ENCODE data around the gene GCG.

DNA sequence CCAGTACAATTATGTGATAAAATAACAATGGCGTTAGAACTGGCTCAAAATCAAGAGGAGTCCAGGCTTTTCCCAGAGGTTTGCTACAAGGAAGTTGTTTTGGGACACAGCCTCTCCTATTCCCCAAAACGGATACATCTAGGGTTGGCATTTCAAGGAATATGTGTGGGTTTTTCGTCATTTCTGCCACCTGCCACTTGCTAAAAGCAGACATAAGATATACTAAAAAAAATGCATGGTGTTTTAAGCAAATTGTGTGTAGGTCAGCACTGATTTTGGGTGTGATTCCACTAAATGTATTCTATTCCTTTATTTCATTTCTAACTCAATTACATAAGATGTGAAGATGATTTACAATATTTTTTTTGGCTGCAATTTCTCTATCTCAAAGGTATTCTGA is 36.4 kb upstream of the GCG start:
- no peak for TF ChIP-seq MXI1 (conservative IDR thresholded peaks at IDR 0.05; ENCODE audit: poor library complexity, severe bottlenecking)
- TF ChIP-seq, protein P1, sequence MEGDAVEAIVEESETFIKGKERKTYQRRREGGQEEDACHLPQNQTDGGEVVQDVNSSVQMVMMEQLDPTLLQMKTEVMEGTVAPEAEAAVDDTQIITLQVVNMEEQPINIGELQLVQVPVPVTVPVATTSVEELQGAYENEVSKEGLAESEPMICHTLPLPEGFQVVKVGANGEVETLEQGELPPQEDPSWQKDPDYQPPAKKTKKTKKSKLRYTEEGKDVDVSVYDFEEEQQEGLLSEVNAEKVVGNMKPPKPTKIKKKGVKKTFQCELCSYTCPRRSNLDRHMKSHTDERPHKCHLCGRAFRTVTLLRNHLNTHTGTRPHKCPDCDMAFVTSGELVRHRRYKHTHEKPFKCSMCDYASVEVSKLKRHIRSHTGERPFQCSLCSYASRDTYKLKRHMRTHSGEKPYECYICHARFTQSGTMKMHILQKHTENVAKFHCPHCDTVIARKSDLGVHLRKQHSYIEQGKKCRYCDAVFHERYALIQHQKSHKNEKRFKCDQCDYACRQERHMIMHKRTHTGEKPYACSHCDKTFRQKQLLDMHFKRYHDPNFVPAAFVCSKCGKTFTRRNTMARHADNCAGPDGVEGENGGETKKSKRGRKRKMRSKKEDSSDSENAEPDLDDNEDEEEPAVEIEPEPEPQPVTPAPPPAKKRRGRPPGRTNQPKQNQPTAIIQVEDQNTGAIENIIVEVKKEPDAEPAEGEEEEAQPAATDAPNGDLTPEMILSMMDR (IDR thresholded peaks at IDR 0.05; ENCODE audit: poor library complexity, severe bottlenecking), result no peak
- TF ChIP-seq EP300 (conservative IDR thresholded peaks at IDR 0.05; ENCODE audit: poor library complexity, severe bottlenecking), result no peak
- no peak for TF ChIP-seq SMC3 (conservative IDR thresholded peaks at IDR 0.05; ENCODE audit: poor library complexity)
- TF ChIP-seq EZH2 (IDR thresholded peaks at IDR 0.05; ENCODE audit: borderline replicate concordance, insufficient read depth, low read length, poor library complexity, severe bottlenecking), result no peak

Data from neural cell (in vitro differentiated cells).